Measurements from ENCODE around the gene TNNC2. TPM values are rescaled to one million over a fixed set of nuclear protein-coding genes. Genes with fewer than 3 reads are reported as not detected.

TNNC2 gene
- total and polyA plus RNA-seq, 2 of the 8 experiments (the other 6 are each of a cell fraction or from before 2014, with no cell fraction given) = 5.7 to 7.6 TPM

- Histone ChIP-seq H3K18ac (ENCODE audit: extremely low read depth, low read length) (no peak overlapping the region; the same call in 1 of the 2 replicates), H3K14ac (ENCODE audit: insufficient read length) (no peak overlapping the region), H2AFZ (ENCODE audit: low read length) (no peak overlapping the region), H2BK20ac (ENCODE audit: low read length) (no peak overlapping the region), H3K4me1 (replicated peaks in 1 of 4; ENCODE audit: control insufficient read depth in 3 of 4, insufficient read depth in 4 of 4, low read length in 3 of 4) (peaks cover 4 to 16% (median 12%) of the 10 kb centered on the region in 4 experiments), H3K9ac (replicated peaks in 1 of 4; ENCODE audit: extremely low read depth in 1 of 4, low read depth in 3 of 4, low read length in 3 of 4) (no peak overlapping the region), H2BK12ac (ENCODE audit: low read depth, low read length) (0 out of 2 replicates have a peak overlapping the region, but pooled peaks have one; percentile 5), H3K36me3 (ENCODE audit: control insufficient read depth in 2 of 4, insufficient read depth in 4 of 4, low read length in 3 of 4) (peaks cover 0 to 27% (median 0%) of the 10 kb centered on the region in 4 experiments; a peak in 3 of 8 replicates), H4K91ac (replicated peaks; ENCODE audit: insufficient read length, low read length) (no peak overlapping the region), H3K79me1 (ENCODE audit: low read depth, low read length) (no peaks in the 10 kb centered on the region; the same call in 1 of the 2 replicates), H4K5ac (ENCODE audit: insufficient read length, low read depth, low read length) (no peak overlapping the region), H3K4ac (replicated peaks; ENCODE audit: insufficient read length, low read depth, low read length) (no peak overlapping the region), H3K27ac (ENCODE audit: low read depth, low read length) (no peak overlapping the region), H2BK120ac (replicated peaks; ENCODE audit: low read depth, low read length) (no peak overlapping the region), H2AK5ac (ENCODE audit: low read depth, low read length) (no peak overlapping the region), H2BK15ac (ENCODE audit: low read length) (no peak overlapping the region), H3K4me2 (ENCODE audit: insufficient read depth in 1 of 2, low read depth in 2 of 2, low read length in 2 of 2) (no peak overlapping the region), H3K27me3 (replicated peaks in 1 of 4; ENCODE audit: control insufficient read depth in 3 of 4, extremely low read depth in 1 of 4, insufficient read depth in 3 of 4, low read length in 3 of 4) (no peaks in the 10 kb centered on the region), H4K8ac (ENCODE audit: extremely low read depth, insufficient read depth, low read length) (no peak overlapping the region), H3K23ac (ENCODE audit: insufficient read length) (no peak overlapping the region), H3K79me2 (ENCODE audit: control insufficient read depth in 1 of 2, insufficient read depth in 2 of 2, low read length in 2 of 2) (peaks cover 0 to 19% of the 10 kb centered on the region in 2 experiments; a peak in 2 of 4 replicates), H3K9me3 (ENCODE audit: insufficient read depth in 2 of 2, low read depth in 1 of 2, low read length in 1 of 2) (no peaks in the 10 kb centered on the region), H2BK5ac (ENCODE audit: low read depth, low read length) (no peak overlapping the region), H4K20me1 (replicated peaks in 1 of 2; ENCODE audit: control insufficient read depth in 1 of 2, insufficient read depth in 2 of 2, low read length in 2 of 2) (no peaks in the 10 kb centered on the region), H3K23me2 (ENCODE audit: low read depth, low read length) (no peaks in the 10 kb centered on the region; the same call in 1 of the 2 replicates), H3K56ac (replicated peaks; ENCODE audit: insufficient read length, low read depth, low read length) (no peak overlapping the region), H3K4me3 (ENCODE audit: extremely low read depth in 1 of 4, insufficient read depth in 2 of 4, low read depth in 3 of 4, low read length in 4 of 4) (no peak overlapping the region)
- no peak for FAIRE-seq
- ChIA-PET CTCF (ENCODE audit: partially characterized antibody) (interaction anchor here (1.9 to 2.0 kb wide), 2 partner anchors 11 to 26 kb away, joined by 5 to 7 read pairs; no protein-coding TSS in a partner anchor), POLR2A (ENCODE audit: partially characterized antibody) (interaction anchor here (1.1 to 9.9 kb wide), 4 partner anchors 13 to 39 kb away, joined by 3 to 178 read pairs (median 5); partner anchors contain the start of gene SNX21)
- DNase-seq (ENCODE audit: low read depth in 1 of 2, low spot score in 2 of 2) = no peak
- no peak for TF ChIP-seq SIX5 (IDR thresholded peaks at IDR 0.05; ENCODE audit: low read depth, low read length)
- TF ChIP-seq CHD2 (IDR thresholded peaks at IDR 0.05; ENCODE audit: low read length) = no peak
- TF ChIP-seq KDM4A (IDR thresholded peaks at IDR 0.05; ENCODE audit: low read depth, low read length, severe bottlenecking) = no peak
- no peak for TF ChIP-seq YY1 (IDR thresholded peaks at IDR 0.05; ENCODE audit: low read depth, low read length)
- no peak for TF ChIP-seq RNF2 (IDR thresholded peaks at IDR 0.05; ENCODE audit: borderline replicate concordance, low read depth, low read length, missing control alignments, poor library complexity, severe bottlenecking)
- no peak for TF ChIP-seq RAD21 (IDR thresholded peaks at IDR 0.05 in 1 of 2, conservative IDR thresholded peaks at IDR 0.05 in 1 of 2; ENCODE audit: low read depth in 2 of 2, low read length in 2 of 2)
- no peak for TF ChIP-seq POU5F1 (IDR thresholded peaks at IDR 0.05; ENCODE audit: low read depth, low read length)
- no peak for TF ChIP-seq GABPA (IDR thresholded peaks at IDR 0.05; ENCODE audit: borderline replicate concordance, insufficient read depth, low read length)
- no peak for TF ChIP-seq EGR1 (IDR thresholded peaks at IDR 0.05; ENCODE audit: borderline replicate concordance, low read depth, low read length)
- no peak for TF ChIP-seq RFX5 (IDR thresholded peaks at IDR 0.05; ENCODE audit: borderline replicate concordance, low read depth, low read length)
- TF ChIP-seq E2F6 (IDR thresholded peaks at IDR 0.05) = no peak
Observed at GRCh38 chr20:45851501-45851900, 24.4 kb upstream of the TNNC2 start.

Data from H1 (cell line).